Right atrium auricular region (tissue), 2 donors: ENCODE results near the gene ZNF775. TPM values are rescaled to one million over a fixed set of nuclear protein-coding genes. Genes with fewer than 3 reads are reported as not detected.

Experiments used
- DNase-seq: peaks from one replicate; pipeline ENCODE4 v3.0.0-alpha.2; 2019; ENCODE audit warnings: low spot score
- H3K27ac ChIP-seq, 2 donors: fragments of 200-600 bp; sonication (generic); 1 replicate in 1 of 2; 2 replicates in 1 of 2; pipeline ENCODE4 v1.5.1; 2016 to 2019
- H3K27me3 ChIP-seq, 2 donors: fragments of 200-600 bp; sonication (generic); one replicate each; pipeline versions ENCODE4 v1.5.1 to v1.6.0; 2017 to 2019
- H3K36me3 ChIP-seq: fragments of 200-600 bp; sonication (generic); one replicate; pipeline ENCODE4 v1.5.1; 2016
- H3K4me1 ChIP-seq, 2 donors: fragments of 200-600 bp; sonication (generic); one replicate each; pipeline versions ENCODE4 v1.5.1 to v1.6.0; 2017 to 2019
- H3K4me3 ChIP-seq, 2 donors: fragments of 200-600 bp; sonication (generic); 1 replicate in 1 of 2; 2 replicates in 1 of 2; pipeline ENCODE4 v1.5.1; 2017 to 2019; ENCODE audit warnings: mild to moderate bottlenecking in 1 of 2, moderate library complexity in 1 of 2
- H3K9me3 ChIP-seq, 2 donors: fragments of 200-600 bp; sonication (generic); one replicate each; pipeline ENCODE4 v1.5.1; 2019
- total RNA-seq, 2 donors: library from RNA; depleted of rRNA; stranded (reverse); fragments of >200 nt; gene quantifications; one replicate each; pipeline ENCODE4 v1.1.0, GENCODE V29; 2016
- TF ChIP-seq, protein P1 (sequence below), 2 donors: fragments of 200-600 bp; sonication (generic); IDR thresholded peaks; one replicate each; pipeline ENCODE4 v1.5.1; 2019; ENCODE audit warnings: antibody characterized with exemption in 2 of 2

The ZNF775 gene
- total RNA-seq, 2 donors from 2014 or later = 4.1 to 6.2 TPM

DNA sequence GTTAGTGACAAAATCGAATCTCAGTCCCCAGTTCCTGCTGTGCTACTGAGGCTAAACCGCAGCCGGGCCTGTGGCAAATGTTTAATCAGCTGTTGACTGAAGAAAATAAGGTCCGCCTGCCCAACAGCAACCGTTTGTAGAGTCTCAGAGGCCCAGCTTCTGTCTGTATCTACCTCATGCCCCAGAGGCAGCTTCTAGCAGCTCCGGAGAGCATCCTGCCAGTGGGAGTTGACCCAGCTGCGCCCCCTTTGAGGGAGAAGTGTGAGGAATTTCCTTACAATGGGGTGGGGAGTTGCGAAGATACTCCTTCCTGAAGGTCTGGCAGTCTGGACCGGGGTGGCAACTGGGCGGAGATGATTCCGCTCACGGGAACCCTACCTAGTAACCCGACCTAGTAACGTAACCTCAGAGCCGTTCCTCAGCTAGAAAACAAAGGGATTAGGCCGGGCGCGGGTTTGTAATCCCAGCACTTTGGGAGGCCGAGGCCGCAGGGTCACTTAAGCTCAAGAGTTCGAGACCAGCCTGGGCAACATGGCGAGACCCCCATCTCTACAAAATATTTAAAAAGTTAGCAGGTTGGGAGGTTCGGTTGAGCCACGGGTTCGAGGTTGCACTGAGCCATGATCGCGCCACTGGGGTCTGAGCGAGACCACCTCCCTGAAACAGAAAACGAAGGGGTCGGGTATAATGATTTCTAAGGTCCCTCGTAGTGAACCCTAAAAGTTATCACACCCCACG is 846 bp upstream of the ZNF775 start:
- peak overlapping the region; percentile 86 to 98 for H3K4me3 ChIP-seq
- no peaks in the 10 kb centered on the region for H3K9me3 ChIP-seq
- peaks cover 8% of the 10 kb centered on the region for H3K36me3 ChIP-seq
- DNase-seq = peak; percentile 74
- no peaks in the 10 kb centered on the region for H3K27me3 ChIP-seq
- peaks cover 0 to 46% of the 10 kb centered on the region in 2 donors for H3K4me1 ChIP-seq
- TF ChIP-seq, protein P1, sequence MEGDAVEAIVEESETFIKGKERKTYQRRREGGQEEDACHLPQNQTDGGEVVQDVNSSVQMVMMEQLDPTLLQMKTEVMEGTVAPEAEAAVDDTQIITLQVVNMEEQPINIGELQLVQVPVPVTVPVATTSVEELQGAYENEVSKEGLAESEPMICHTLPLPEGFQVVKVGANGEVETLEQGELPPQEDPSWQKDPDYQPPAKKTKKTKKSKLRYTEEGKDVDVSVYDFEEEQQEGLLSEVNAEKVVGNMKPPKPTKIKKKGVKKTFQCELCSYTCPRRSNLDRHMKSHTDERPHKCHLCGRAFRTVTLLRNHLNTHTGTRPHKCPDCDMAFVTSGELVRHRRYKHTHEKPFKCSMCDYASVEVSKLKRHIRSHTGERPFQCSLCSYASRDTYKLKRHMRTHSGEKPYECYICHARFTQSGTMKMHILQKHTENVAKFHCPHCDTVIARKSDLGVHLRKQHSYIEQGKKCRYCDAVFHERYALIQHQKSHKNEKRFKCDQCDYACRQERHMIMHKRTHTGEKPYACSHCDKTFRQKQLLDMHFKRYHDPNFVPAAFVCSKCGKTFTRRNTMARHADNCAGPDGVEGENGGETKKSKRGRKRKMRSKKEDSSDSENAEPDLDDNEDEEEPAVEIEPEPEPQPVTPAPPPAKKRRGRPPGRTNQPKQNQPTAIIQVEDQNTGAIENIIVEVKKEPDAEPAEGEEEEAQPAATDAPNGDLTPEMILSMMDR (IDR thresholded peaks at IDR 0.05) = peak in 1 of 2 donors; percentile 32
- H3K27ac ChIP-seq = peak overlapping the region; percentile 93 to 96

DNA sequence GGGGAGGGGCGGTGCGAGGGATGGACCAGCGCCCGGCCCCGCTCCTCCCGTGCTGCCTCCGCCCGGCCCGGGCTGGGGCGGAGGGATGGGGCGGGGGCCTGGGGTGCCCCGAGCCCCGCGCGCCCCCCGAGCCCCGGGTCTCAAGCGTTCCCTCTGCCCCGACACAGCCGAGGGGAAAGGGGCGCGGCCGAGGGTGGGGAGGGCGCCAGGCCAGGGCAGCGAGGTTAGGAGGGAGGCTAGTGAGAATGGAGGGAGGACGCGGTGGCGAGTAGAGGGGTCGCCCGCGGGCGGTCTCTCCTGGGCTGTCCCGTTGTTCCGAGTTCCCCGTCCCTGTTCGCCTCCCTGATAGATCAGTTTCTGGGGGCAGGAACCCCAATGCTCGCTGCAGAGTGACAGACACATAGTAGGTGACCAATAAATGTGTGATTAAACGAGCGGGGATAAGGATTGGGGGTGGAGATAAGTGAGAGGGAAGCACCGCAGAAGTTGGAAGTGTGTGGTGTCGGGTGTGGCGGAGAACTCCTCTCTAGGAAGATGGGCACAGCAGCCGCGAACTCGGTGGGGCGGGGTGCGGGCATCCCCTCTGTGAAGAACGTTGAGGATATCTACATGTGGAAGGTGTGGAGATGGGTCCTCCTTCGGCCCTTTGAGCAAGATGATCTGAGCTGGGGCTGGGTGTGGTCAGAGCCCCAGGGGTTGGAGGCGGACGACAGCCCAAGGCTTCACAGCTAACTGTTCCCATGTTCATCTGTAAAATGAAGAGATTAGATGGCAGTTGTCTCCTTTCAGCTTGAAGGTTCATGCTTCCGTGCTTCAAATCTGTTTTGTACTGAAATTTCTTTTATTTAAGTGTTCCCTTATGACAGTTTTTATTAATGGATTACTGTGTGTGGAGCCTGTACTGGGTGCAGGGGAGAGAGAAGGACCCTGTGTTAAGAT is 580 bp downstream of the ZNF775 start:
- peak overlapping the region; percentile 86 to 98 for H3K4me3 ChIP-seq
- TF ChIP-seq, protein P1 (IDR thresholded peaks at IDR 0.05) = no peak
- DNase-seq = no peak
- H3K36me3 ChIP-seq = no peaks in the 10 kb centered on the region
- H3K4me1 ChIP-seq = peaks cover 0 to 46% of the 10 kb centered on the region in 2 donors
- no peaks in the 10 kb centered on the region for H3K9me3 ChIP-seq
- peak overlapping the region; percentile 93 to 96 for H3K27ac ChIP-seq
- no peaks in the 10 kb centered on the region for H3K27me3 ChIP-seq

DNA sequence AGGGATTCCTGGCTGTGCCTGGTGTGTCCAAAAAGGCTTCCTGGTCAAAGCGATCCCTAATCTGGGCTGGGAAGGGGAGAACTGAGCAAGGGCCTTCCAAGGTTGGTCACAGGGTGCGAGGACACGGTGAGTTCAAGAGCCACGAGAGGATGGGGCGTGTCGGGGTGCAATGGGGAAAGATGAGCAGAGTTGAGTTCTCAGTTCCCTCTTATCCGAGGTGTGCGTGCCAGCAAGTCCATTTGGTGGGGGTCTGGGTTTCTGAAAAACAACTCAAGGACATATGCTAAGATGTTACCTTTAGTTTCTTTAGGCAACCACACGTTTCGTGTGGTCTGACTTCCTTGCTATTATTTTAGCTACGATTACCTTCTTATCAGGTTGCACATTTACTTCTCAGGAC is 1.3 kb downstream of the ZNF775 start:
- Histone ChIP-seq H3K27ac (no peak overlapping the region), H3K4me1 (peaks cover 0 to 46% of the 10 kb centered on the region in 2 donors), H3K36me3 (no peaks in the 10 kb centered on the region), H3K4me3 (peak overlapping the region in 1 of 2 donors; percentile 98), H3K9me3 (no peaks in the 10 kb centered on the region), H3K27me3 (no peaks in the 10 kb centered on the region)
- DNase-seq = no peak
- TF ChIP-seq, protein P1 (IDR thresholded peaks at IDR 0.05) = no peak

DNA sequence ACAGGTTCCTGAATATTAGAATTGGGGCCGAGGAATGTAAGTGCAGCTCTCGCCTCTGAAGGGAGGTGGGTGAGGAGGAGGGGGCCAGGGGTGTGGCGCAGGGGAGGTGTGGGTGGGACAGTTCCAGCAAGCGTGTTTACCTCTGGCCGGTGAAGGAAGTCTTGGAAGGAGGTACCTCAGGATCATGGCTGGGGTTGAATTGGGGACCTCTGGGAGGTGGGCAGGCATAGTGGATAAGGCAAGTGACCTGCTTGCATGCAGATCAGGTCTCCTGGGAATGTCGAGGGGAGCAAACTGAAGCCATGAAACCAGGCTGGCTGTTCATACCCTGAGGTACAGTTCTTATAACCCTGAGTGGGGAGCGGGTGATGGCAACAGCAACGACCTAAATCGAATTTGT is 2.0 kb downstream of the ZNF775 start:
- peaks cover 0 to 46% of the 10 kb centered on the region in 2 donors for H3K4me1 ChIP-seq
- no peaks in the 10 kb centered on the region for H3K27me3 ChIP-seq
- DNase-seq = no peak
- TF ChIP-seq, protein P1 (IDR thresholded peaks at IDR 0.05) = no peak
- no peak overlapping the region for H3K4me3 ChIP-seq
- no peak overlapping the region for H3K27ac ChIP-seq
- H3K9me3 ChIP-seq = no peaks in the 10 kb centered on the region
- no peaks in the 10 kb centered on the region for H3K36me3 ChIP-seq

DNA sequence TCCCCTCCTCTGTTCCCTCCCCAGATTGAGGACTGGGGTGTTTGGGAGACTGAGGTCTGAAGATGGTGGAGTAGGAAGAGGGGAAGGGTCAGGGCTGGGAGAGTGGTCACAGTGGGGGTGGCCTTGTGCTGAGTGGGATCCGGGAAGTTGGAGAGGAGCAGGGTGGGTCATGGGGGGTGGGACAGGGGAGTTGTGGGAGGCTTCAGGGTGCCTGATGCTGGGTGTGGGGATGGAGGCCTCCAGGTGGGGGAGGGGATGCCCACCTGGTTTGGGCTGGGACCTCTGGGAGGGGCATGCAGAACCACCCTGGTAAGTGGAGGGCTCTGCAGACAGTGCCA is 2.6 kb downstream of the ZNF775 start:
- peaks cover 0 to 46% of the 10 kb centered on the region in 2 donors for H3K4me1 ChIP-seq
- H3K4me3 ChIP-seq = no peak overlapping the region
- no peak overlapping the region for H3K27ac ChIP-seq
- no peaks in the 10 kb centered on the region for H3K27me3 ChIP-seq
- no peaks in the 10 kb centered on the region for H3K9me3 ChIP-seq
- TF ChIP-seq, protein P1 (IDR thresholded peaks at IDR 0.05) = no peak
- DNase-seq = no peak
- no peaks in the 10 kb centered on the region for H3K36me3 ChIP-seq
